Measurements from ENCODE around the gene CHIT1. TPM values are rescaled to one million over a fixed set of nuclear protein-coding genes. Genes with fewer than 3 reads are reported as not detected.

The CHIT1 gene
- total and polyA plus RNA-seq, 4 donors, result 0.89 to 4.9 (median 2.0) TPM

DNA sequence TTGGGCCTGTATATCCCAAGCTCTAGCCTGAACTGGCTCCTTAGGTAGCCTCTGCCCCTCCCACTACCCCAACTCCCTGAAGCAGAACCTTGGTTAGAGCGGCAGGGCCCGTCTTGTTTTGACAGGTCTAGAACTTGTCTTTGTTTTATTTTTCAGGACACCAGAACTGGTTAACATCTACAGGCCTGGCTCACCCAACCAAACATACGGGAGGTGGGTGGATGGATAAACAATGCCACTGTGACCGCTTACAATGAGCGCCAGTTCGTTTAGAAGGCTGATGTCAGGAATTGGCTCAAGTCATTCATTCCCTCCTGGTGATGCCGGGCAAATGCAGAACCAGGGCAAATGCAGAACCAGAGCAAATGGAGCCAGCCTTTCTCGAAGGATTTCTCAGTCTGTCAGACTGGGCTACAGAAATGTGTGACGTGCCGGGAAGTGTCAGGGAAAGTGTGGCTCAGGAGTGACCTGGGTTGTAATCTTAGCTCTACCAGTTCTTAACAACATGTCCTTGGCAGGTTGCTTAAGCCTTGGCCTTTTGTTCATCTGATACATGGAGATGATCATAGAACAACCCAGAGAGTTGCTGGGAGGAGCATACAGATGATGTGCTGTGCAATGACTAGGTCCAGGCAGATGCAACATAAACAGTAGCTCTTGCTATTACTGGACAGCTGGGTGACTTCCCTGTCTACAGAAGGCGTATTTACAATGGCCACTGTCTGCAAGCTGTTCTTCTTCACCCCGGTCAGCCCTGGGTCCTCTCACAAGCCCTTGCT lies 45.3 kb upstream of the CHIT1 start:
- WGBS, 2 donors, result 81 to 89% methylated on average over 12 of the region's 12 CpGs
- Histone ChIP-seq H3K9ac (ENCODE audit: insufficient read depth in 1 of 2, low read length in 2 of 2) (no peak overlapping the region), H3K27me3 (ENCODE audit: control insufficient read depth in 3 of 3, insufficient read depth in 3 of 3, low read length in 2 of 3) (no peaks in the 10 kb centered on the region), H3K4me1 (ENCODE audit: control insufficient read depth in 5 of 5, insufficient read depth in 5 of 5, low read length in 5 of 5) (peaks cover 3 to 39% (median 12%) of the 10 kb centered on the region in 5 donors), H3K9me3 (ENCODE audit: control insufficient read depth in 4 of 4, insufficient read depth in 3 of 4, low read length in 3 of 4) (no peaks in the 10 kb centered on the region), H3K27ac (ENCODE audit: low read depth in 1 of 2, low read length in 1 of 2) (peak overlapping the region in 1 of 2 donors; percentile 3), H3K36me3 (ENCODE audit: control insufficient read depth in 4 of 4, insufficient read depth in 4 of 4, low read length in 4 of 4) (no peaks in the 10 kb centered on the region), H3K4me3 (no peak overlapping the region)
- no peak for TF ChIP-seq CTCF (IDR thresholded peaks at IDR 0.05; ENCODE audit: control extremely low read depth, extremely low read depth)
- ATAC-seq (ENCODE audit: insufficient read depth, low FRiP score) (no peak), DNase-seq (peak in 1 of 3 donors; percentile 40)

DNA sequence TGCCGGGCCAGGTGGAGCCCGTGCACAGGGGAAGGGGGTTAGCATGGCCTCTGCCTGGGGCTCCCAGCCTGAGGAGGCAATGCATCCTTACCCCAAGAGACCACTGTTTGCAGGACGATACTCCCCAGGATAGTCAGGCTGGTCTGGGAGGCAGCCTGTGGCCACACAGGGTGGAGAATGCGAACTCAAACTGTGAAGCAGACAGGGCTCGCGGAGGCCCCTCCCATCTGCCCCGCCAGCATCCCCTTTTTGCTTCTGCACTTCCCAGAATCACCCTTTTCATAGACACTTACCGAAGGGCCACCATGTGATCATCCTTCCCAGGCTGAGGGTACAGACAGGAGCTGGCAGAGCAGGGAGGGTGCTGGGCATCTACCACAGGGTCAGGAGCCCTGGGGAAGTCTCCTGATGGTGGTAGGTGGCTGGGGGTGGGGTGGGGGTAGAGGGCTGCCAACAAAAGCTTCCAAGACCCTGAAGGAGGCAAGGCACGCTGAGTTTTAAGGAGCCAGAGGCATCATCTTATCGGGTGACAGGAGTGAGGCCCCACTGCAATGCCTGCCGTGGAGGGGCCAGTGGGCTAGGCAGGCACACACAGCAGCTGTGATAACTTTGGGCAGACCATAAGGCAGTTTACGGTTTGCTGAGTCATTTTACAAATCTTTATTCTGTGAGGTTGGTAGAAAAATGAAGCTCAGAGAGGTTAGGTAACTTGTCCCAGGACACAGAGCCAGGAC lies 44.6 kb upstream of the CHIT1 start:
- no peak overlapping the region for H3K9ac ChIP-seq (ENCODE audit: insufficient read depth in 1 of 2, low read length in 2 of 2)
- TF ChIP-seq CTCF (IDR thresholded peaks at IDR 0.05; ENCODE audit: control extremely low read depth, extremely low read depth), result no peak
- H3K27me3 ChIP-seq (ENCODE audit: control insufficient read depth in 3 of 3, insufficient read depth in 3 of 3, low read length in 2 of 3), result no peaks in the 10 kb centered on the region
- no peaks in the 10 kb centered on the region for H3K9me3 ChIP-seq (ENCODE audit: control insufficient read depth in 4 of 4, insufficient read depth in 3 of 4, low read length in 3 of 4)
- H3K4me3 ChIP-seq, result no peak overlapping the region
- DNase-seq, result no peak
- 52 to 77% methylated on average over 12 of the region's 12 CpGs for WGBS, 2 donors
- H3K36me3 ChIP-seq (ENCODE audit: control insufficient read depth in 4 of 4, insufficient read depth in 4 of 4, low read length in 4 of 4), result no peaks in the 10 kb centered on the region
- no peak for ATAC-seq (ENCODE audit: insufficient read depth, low FRiP score)
- peaks cover 3 to 37% (median 12%) of the 10 kb centered on the region in 5 donors for H3K4me1 ChIP-seq (ENCODE audit: control insufficient read depth in 5 of 5, insufficient read depth in 5 of 5, low read length in 5 of 5)
- H3K27ac ChIP-seq (ENCODE audit: low read depth in 1 of 2, low read length in 1 of 2), result peak overlapping the region in 1 of 2 donors; percentile 44

- peaks cover 3 to 30% (median 8%) of the 10 kb centered on the region in 5 donors for H3K4me1 ChIP-seq (ENCODE audit: control insufficient read depth in 5 of 5, insufficient read depth in 5 of 5, low read length in 5 of 5)
Observed at GRCh38 chr1:203273206-203273868, 43.9 kb upstream of the CHIT1 start.

More at GRCh38 chr1:203273206-203273868, 43.9 kb upstream of the CHIT1 start:
- DNase-seq (peak; percentile 83 to 88 (median 87)), ATAC-seq (ENCODE audit: insufficient read depth, low FRiP score) (peak; percentile 71)
- Histone ChIP-seq H3K4me3 (no peak overlapping the region), H3K9ac (ENCODE audit: insufficient read depth in 1 of 2, low read length in 2 of 2) (no peak overlapping the region), H3K36me3 (ENCODE audit: control insufficient read depth in 4 of 4, insufficient read depth in 4 of 4, low read length in 4 of 4) (no peaks in the 10 kb centered on the region), H3K27me3 (ENCODE audit: control insufficient read depth in 3 of 3, insufficient read depth in 3 of 3, low read length in 2 of 3) (no peaks in the 10 kb centered on the region), H3K9me3 (ENCODE audit: control insufficient read depth in 4 of 4, insufficient read depth in 3 of 4, low read length in 3 of 4) (no peaks in the 10 kb centered on the region), H3K27ac (ENCODE audit: low read depth in 1 of 2, low read length in 1 of 2) (peak overlapping the region; percentile 14 to 44)
- WGBS, 2 donors, result 20 to 21% methylated on average over 32 of the region's 32 CpGs
- TF ChIP-seq CTCF (IDR thresholded peaks at IDR 0.05; ENCODE audit: control extremely low read depth, extremely low read depth), result peak; percentile 98
